ENCODE measurements around the gene FAM120A.

GRCh38 chr9:93541005-93541404, 89.5 kb downstream of the FAM120A start:
- TF ChIP-seq ZBTB33 (IDR thresholded peaks at IDR 0.05) (no peak), CTCF (IDR thresholded peaks at IDR 0.05; ENCODE audit: low read depth, low read length, missing input control) (no peak), REST (IDR thresholded peaks at IDR 0.05) (no peak)
